NCI-H128 (cell line): Measurements from ENCODE around the gene KIF14.
"Not testable (repeated sequence)": the region's sequence is repeated elsewhere in the genome, so short reads cannot be mapped to it uniquely, and the experiment has no call there.

ENCODE experiments used
- DNase-seq: peaks from one replicate; lab custom pipeline; 2025; ENCODE audit not compliant: unreplicated experiment; lab: John Stamatoyannopoulos, UW

KIF14 gene

GRCh38 chr1:200550367-200550766 is 70.2 kb downstream of the KIF14 start:
- no peak for DNase-seq

- no peak for DNase-seq
These were observed 73.2 kb downstream of the KIF14 start for GRCh38 chr1:200547386-200547785.

GRCh38 chr1:200546577-200546976 is 74.0 kb downstream of the KIF14 start:
- DNase-seq = no peak

- DNase-seq = no peak
These were observed 78.4 kb downstream of the KIF14 start for GRCh38 chr1:200542162-200542561.

GRCh38 chr1:200540281-200540680 is 80.3 kb downstream of the KIF14 start:
- no peak for DNase-seq

- DNase-seq = no peak
These were observed 82.4 kb downstream of the KIF14 start for GRCh38 chr1:200538179-200538578.

- no peak for DNase-seq
These were observed 84.9 kb downstream of the KIF14 start for GRCh38 chr1:200535605-200536004.

GRCh38 chr1:200530623-200531261 is 89.8 kb downstream of the KIF14 start:
- no peak for DNase-seq

- DNase-seq = no peak
These were observed 91.5 kb downstream of the KIF14 start for GRCh38 chr1:200528858-200529606.

- no peak for DNase-seq
These were observed 92.9 kb downstream of the KIF14 start for GRCh38 chr1:200527670-200528069.

- DNase-seq = no peak
These were observed 93.6 kb downstream of the KIF14 start for GRCh38 chr1:200526709-200527612.

- DNase-seq = no peak
These were observed 95.2 kb downstream of the KIF14 start for GRCh38 chr1:200525090-200525987.

GRCh38 chr1:200524551-200524950 is 96.0 kb downstream of the KIF14 start:
- not testable (repeated sequence) for DNase-seq

- DNase-seq = no peak
These were observed 96.5 kb downstream of the KIF14 start for GRCh38 chr1:200524092-200524491.

- no peak for DNase-seq
These were observed 99.8 kb downstream of the KIF14 start for GRCh38 chr1:200520735-200521134.

- DNase-seq = no peak
These were observed 102.0 kb downstream of the KIF14 start for GRCh38 chr1:200518524-200518923.

GRCh38 chr1:200512191-200512590 is 108.4 kb downstream of the KIF14 start:
- no peak for DNase-seq

- peak; percentile 77 for DNase-seq
These were observed 110.3 kb downstream of the KIF14 start for GRCh38 chr1:200510228-200510623.

- DNase-seq = no peak
These were observed 114.1 kb downstream of the KIF14 start for GRCh38 chr1:200506471-200506870.

GRCh38 chr1:200505257-200505656 is 115.3 kb downstream of the KIF14 start:
- DNase-seq = no peak
